COLO668 (cell line): ENCODE measurements around the gene ADGB.
"Not testable (repeated sequence)": the region's sequence is repeated elsewhere in the genome, so short reads cannot be mapped to it uniquely, and the experiment has no call there.

ENCODE experiments used
- DNase-seq: peaks from one replicate; lab custom pipeline; 2025; ENCODE audit not compliant: unreplicated experiment; lab: John Stamatoyannopoulos, UW

Gene ADGB

DNA sequence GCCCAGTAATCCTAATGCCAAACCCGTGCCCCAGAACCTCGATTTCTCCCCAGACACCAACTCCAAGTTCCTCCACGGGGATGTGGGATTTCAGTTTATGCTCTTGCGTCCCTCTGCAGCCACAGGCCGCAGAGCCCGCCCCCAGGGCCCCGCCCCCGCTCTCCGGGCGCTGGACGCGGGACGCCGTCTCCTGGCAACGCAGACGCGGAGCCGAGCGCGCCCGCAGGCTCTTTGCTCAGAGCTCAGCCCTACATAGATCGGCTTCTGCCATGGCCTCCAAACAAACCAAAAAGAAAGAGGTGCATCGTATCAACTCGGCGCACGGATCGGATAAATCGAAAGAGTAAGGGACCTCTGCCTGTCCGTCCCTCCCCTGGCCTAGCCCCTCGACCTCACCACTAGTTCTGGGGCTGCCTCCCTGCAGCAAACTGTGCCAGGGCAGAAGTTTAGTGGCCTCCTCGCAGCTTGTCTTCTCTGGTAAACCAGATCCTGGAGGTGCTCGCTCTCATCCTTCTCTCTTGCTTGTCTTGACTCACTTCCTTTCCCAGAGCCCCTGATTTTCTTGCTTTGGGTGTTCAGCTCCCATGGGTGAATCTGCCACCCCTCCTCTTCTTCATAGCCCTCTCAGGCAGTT lies at the start of gene ADGB:
ADGB (plus strand) TSS at position 201 of the 634 bp plus-strand sequence; CDS start at position 270, 69 bp downstream.
- DNase-seq, result peak; percentile 64

GRCh38 chr6:146550911-146551310 lies 47.9 kb upstream of the ADGB start:
- DNase-seq, result no peak

GRCh38 chr6:146551545-146551944 lies 47.2 kb upstream of the ADGB start:
- no peak for DNase-seq

GRCh38 chr6:146553377-146554135 lies 45.2 kb upstream of the ADGB start:
- DNase-seq, result no peak

GRCh38 chr6:146560607-146561006 lies 38.2 kb upstream of the ADGB start:
- no peak for DNase-seq

DNA sequence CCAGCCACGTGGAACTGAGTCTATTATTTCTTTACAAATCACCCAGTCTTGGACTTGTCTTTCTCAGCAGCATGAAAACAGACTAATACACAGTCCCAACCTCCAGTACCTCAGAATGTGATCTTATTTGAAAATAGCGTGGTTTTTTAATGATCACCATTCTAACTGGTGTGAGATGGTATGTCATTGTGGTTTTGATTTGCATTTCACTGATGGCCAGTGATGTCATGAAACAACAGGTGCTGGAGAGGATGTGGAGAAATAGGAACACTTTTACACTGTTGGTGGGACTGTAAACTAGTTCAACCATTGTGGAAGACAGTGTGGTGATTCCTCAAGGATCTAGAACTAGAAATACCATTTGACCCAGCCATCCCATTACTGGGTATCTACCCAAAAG lies 32.1 kb upstream of the ADGB start:
- DNase-seq, result not testable (repeated sequence)

DNA sequence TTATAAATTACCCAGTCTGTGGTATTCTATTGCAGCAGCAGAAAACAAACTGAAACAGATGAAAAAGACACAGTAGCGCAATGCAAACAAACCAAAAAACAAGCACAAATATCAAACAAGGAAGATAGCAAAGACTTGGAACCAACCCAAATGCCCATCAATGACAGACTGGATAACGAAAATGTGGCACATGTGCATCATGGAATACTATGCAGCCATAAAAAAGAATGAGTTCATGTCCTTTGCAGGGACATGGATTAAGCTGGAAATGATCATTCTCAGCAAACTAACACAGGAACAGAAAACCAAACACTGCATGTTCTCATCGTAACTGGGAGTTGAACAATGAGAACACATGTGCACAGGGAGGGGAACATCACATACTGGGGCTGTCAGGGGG lies 30.2 kb upstream of the ADGB start:
- not testable (repeated sequence) for DNase-seq

- DNase-seq, result no peak
Observed at GRCh38 chr6:146574211-146574610, 24.6 kb upstream of the ADGB start.

DNA sequence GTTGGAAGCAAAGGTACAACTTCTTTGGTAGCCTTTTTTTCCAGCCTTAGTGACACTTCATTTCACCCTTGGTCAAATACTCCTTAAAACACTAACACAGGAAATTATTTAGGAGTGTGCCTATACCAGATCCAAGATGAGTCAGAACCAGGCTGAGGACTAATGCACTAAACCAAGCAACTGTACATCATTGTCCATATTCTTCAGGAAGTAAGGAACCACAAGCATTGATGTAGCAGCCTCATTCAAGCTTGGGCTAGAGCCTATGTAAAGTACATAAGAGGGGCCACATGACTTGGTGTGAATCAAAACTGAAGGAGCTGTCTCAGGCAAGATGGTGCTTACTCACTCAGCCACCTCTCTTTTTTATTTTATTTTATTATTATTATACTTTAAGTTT lies 20.7 kb upstream of the ADGB start:
- no peak for DNase-seq

DNA sequence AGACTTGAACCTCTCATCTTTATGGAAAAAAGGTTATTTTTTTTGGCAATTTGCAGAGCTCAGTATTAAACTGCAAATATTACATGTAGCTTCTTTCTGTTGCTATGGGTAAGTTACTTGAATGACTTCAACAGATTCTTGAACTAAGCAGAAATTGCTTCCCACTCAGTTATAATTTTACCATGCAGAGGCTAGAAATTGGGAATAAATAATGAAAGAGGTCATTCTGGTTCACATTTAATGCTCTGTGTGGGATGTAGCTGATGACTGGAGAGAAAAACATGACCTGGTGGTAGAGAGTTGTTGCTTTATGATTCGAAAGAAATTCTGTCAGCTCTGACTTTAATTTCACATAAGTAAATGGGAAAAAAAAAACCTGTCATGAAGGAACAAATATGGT lies 16.8 kb upstream of the ADGB start:
- DNase-seq, result no peak

GRCh38 chr6:146582857-146583256 lies 15.9 kb upstream of the ADGB start:
- DNase-seq, result no peak

GRCh38 chr6:146583966-146584365 lies 14.8 kb upstream of the ADGB start:
- no peak for DNase-seq

- DNase-seq, result no peak
Observed at GRCh38 chr6:146587459-146587858, 11.3 kb upstream of the ADGB start.

DNA sequence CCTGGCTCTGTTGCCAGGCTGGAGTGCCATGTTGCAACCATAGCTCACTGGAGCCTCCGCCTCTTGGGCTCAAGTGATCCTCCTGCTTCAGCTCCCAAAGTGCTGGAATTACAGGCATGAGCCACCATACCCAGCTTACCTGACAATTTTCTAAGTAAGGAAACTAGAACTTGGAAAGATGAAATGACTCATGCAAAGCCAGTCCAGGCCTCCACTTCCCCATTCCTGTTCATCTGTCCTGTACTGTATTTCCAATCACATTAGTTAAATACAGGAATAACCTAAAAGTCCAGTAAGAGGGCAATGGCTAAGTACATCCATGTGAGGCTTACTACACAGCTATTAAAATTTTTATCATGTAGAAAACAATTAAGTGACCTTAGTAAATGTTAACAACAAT lies 8.3 kb upstream of the ADGB start:
- no peak for DNase-seq

DNA sequence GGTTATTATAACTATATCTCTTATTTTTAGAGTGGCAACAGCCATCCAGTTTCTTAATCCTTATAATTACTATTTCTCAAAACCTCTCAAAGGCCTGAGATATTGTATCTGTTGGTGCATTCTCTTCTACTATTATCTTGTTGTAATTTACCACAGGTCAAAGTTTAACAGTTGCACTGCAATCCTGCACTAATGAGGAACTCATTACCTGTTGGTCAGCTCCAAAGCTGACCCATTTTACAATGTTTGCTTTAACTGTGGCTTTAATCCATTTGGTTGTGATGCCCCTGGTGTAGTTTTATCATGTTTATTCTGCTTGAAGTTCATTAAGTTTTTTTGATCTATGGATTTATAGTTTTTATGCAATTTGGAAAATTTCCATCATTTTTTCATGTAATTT lies 6.3 kb upstream of the ADGB start:
- no peak for DNase-seq

DNA sequence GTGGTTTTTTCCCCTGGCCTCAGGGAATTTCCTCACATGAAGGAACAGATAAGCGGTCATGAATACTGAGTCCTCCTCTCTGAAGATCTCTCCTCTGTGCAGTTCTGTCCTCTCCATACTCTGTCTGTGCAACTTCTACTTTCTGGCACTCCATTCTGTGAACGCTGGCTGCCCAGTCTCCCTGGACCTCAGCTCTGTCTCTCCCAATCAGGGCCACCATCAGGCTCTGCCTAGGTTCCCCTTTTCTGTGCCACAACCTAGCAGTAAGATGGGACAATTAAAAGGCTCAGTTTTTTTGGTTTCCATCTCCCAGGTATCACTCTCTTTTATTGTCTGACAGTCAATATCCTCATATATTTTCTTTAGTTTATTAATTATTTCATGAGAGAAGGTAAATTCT lies 4.8 kb upstream of the ADGB start:
- DNase-seq, result no peak

DNA sequence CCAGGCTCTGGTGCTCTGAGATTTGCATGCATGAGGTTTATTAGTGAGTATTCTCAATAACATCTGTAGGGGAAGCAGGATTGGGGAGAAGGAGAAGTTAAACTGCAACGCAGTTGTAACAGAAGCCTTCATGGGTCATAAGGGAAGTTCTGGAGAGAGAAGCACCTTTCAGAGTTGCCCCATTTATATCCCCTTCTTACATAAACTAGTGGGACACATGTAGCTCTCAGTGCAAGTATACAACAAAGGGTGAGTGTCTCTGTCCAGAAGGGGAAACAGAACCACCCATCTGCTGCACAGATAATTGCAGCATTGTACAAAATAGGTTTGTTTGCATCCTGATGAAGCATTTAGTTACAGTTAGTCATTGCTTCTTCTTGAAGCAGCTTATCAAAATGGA lies 4.3 kb upstream of the ADGB start:
- no peak for DNase-seq

DNA sequence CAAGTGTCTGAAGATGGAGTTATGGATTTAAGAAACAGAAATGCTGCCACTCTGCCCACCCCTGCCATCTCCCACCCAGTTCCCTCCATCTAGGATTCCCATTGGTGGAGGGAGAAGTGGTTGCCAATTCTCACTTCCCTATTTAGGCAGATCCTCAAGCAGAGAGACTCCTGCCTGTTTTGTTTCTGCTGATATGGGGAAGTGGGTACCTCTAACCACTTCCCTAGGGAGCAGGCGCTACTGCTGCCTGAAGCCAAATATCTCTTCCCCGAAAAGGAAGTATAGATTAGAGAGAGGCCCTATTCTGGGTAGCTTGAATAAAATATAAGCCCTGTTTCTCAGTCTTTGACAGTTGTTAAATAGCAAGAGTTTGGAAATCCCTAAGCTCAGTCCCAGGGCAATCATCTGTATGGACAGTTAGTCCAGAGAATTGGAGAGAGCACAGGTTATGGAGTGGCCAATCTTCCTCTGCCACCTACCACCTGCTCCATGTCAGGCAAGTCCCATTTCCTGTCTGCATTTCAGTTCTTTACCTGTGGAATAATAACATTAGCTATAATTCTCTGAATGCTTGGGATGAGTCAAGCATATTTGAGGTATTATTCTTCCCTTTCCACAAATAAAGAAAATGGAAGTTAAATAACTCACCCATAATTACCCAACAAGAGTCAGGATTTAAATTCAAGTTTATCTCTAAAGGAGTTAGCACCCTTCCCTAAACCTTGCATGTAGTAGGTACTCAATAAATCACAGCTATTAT lies 2.6 kb upstream of the ADGB start:
- DNase-seq, result no peak

GRCh38 chr6:146601352-146601751 lies 2.6 kb downstream of the ADGB start:
- no peak for DNase-seq

DNA sequence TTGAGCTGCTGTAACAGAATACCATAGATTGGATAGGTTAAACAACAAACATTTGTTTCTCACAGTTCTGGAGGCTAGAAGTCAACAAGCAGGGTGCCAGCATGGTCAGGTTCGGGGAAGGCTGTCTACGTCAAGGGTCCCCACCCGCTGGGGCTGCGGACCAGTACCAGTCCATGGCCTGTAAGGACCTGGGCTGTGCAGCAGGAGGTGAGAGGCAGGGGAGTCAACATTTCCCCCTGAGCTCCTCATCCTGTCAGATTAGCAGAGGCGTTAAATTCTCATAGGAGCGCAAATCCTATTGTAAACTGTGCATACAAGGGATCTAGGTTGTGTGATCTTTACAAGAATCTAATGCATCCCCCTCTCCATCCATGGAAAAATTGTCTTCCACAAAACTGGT lies 3.8 kb downstream of the ADGB start:
- no peak for DNase-seq

DNA sequence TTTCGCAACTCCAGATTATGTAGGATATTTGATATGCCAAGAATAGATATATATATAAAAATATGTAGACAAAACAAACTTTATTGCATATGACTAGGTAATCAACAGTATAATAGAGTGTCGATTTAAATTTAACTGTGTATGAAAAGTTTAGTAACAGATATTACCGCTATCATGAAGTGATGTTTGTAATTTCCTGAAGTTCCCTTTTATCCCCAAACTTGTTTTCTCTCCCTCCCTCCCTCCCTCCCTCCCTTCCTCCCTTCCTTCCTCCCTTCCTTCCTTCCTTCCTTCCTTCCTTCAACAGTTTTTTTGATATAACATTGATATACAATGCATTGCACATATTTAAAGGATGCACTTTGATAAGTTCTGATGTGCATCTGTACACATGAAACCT lies 15.2 kb downstream of the ADGB start:
- no peak for DNase-seq

- no peak for DNase-seq
Observed at GRCh38 chr6:146620655-146621054, 21.9 kb downstream of the ADGB start.
